SU-DHL-6 (cell line): ENCODE measurements around the gene FRS2.

Source experiments
- EZH2phosphoT487 ChIP-seq: fragments of 200-600 bp; sonication (generic), shearing (Covaris generic); conservative IDR thresholded peaks from 2 replicates; pipeline ENCODE4 v1.6.1; 2018; ENCODE audit warnings: mild to moderate bottlenecking, antibody characterized with exemption, low read length, moderate library complexity, mixed read lengths
- TF ChIP-seq, protein P1 (sequence below): fragments of 200-600 bp; sonication (generic); IDR thresholded peaks from one replicate; pipeline ENCODE4 v1.5.1; 2017; ENCODE audit warnings: antibody characterized with exemption, mild to moderate bottlenecking, low read length, moderate library complexity; ENCODE audit not compliant: insufficient read depth, poor library complexity, severe bottlenecking

DNA sequence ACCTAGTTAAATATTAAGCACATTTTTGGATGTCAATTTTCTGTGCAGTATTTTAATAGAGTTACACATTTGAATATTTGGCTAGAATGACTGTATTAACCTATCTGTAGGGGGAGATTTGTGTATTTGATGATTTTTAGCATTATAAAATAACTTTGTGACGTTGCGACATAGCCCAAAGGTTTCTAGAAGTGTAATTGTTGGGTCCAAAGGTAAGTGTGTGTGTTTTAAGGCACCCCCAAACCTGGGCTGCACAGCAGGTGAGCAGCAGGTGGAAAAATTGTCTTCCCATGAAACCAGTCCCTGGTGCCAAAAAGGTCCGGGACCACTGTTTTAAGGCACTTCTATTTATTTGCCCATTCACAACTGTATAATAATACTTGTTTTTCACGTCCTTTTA is 118.3 kb downstream of the FRS2 start:
- TF ChIP-seq, protein P1, sequence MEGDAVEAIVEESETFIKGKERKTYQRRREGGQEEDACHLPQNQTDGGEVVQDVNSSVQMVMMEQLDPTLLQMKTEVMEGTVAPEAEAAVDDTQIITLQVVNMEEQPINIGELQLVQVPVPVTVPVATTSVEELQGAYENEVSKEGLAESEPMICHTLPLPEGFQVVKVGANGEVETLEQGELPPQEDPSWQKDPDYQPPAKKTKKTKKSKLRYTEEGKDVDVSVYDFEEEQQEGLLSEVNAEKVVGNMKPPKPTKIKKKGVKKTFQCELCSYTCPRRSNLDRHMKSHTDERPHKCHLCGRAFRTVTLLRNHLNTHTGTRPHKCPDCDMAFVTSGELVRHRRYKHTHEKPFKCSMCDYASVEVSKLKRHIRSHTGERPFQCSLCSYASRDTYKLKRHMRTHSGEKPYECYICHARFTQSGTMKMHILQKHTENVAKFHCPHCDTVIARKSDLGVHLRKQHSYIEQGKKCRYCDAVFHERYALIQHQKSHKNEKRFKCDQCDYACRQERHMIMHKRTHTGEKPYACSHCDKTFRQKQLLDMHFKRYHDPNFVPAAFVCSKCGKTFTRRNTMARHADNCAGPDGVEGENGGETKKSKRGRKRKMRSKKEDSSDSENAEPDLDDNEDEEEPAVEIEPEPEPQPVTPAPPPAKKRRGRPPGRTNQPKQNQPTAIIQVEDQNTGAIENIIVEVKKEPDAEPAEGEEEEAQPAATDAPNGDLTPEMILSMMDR: no peak
- no peak for TF ChIP-seq EZH2phosphoT487
